LNCaP clone FGC (cell line): ENCODE measurements around the gene TBC1D2.

Experiments
- DNase-seq: peaks from one replicate; pipeline ENCODE4 v3.0.0-alpha.2; 2011; ENCODE audit warnings: low read depth
- H3K4me3 ChIP-seq: 2 replicates; pipeline ENCODE4 v1.5.1; 2011; ENCODE audit warnings: mild to moderate bottlenecking, low read depth, low read length, control low read depth
- TF ChIP-seq, protein P1 (sequence below): IDR thresholded peaks from 2 replicates; pipeline ENCODE4 v1.5.1; 2012; ENCODE audit warnings: mild to moderate bottlenecking; ENCODE audit not compliant: control insufficient read depth, insufficient read depth; ENCODE audit errors: extremely low read depth

TBC1D2 gene

DNA sequence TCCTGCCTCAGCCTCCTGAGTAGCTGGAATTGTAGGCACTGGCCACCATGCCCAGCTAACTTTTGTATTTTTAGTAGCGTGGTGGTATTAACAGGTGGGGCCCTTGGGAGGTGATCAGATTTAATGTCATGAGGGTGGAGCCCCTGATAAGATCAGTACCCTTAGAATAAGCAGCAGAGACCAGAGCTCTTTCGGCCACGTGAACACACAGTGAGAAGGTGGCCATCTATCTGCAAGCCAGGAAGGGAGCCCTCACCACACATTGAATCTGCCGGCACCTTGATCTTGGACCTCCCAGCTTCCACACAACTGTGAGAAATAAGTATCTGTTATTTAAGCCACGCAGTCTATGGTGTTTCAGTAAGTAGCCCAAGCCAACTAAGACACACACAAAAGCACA, 22.5 kb downstream of the TBC1D2 start:
- no peak for DNase-seq
- TF ChIP-seq, protein P1, sequence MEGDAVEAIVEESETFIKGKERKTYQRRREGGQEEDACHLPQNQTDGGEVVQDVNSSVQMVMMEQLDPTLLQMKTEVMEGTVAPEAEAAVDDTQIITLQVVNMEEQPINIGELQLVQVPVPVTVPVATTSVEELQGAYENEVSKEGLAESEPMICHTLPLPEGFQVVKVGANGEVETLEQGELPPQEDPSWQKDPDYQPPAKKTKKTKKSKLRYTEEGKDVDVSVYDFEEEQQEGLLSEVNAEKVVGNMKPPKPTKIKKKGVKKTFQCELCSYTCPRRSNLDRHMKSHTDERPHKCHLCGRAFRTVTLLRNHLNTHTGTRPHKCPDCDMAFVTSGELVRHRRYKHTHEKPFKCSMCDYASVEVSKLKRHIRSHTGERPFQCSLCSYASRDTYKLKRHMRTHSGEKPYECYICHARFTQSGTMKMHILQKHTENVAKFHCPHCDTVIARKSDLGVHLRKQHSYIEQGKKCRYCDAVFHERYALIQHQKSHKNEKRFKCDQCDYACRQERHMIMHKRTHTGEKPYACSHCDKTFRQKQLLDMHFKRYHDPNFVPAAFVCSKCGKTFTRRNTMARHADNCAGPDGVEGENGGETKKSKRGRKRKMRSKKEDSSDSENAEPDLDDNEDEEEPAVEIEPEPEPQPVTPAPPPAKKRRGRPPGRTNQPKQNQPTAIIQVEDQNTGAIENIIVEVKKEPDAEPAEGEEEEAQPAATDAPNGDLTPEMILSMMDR, result no peak
- H3K4me3 ChIP-seq, result no peak overlapping the region

DNA sequence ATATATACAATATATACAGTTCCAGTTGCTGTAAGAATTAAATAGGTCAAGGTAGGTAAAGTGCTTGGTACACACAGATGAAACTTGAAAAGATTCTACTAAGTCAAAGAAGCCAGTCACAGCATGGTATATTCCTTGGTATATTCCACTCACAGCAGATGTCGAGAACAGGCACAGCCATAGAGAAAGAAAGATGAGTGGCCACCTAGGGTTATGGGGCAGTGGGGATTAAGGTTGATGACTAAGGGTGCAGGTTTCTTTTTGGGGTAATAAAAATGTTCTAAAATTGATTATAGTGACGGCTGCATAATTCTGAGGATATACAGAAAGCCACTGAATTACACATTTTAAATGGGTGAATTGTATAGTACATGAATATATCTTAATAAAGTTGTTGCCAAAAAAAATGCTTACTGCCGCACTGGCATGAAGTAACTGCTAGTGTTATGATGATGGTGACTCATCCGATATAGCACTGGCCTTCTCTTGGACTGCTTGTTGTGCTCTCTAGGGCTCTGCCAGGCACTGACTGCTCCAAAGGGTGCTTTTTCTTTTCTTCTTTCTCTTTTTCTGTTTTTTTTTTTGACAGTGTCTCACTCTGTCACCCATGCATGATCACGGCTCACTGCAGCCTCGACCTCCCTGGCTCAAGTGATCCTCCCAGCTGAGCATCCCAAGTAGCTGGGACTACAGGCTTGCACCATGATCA, 23.5 kb downstream of the TBC1D2 start:
- H3K4me3 ChIP-seq, result no peak overlapping the region
- TF ChIP-seq, protein P1, result no peak
- no peak for DNase-seq

DNA sequence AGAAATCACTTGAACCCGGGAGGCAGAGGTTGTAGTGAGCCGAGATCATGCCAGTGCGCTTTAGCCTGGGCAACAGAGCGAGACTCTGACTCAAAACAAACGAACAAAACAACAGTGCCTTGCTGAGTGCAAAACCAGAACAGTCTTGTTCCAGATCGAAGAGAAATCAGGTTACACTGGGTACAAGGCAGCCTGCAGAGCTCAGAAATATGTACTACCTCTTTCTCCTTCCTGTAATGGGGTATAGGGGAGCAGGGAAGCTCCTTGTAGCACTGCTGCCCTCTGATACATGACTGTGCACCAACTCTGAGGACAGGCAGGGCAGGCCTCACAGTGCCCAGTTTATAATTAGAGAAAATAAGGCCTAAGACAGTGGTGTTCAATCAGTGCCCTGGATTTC, 24.7 kb downstream of the TBC1D2 start:
- DNase-seq, result no peak
- no peak overlapping the region for H3K4me3 ChIP-seq
- TF ChIP-seq, protein P1, result no peak

DNA sequence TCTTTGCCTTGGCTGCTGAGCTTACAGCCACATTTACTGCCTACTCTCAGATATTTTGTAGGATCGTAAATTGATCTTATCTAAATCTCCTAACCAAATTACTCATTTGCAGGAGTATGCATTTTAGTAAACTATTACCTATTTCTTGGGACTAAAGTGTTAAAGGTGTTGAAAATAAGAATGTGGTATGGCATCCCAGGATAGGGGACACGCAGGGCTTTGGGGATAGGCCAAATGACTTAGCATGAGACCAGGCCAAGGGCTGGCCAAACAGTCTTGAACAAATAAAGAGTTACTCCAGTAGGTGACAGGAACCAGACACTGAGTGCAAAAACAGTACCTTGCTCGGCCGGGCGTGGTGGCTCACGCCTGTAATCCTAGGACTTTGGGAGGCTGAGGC, 25.1 kb downstream of the TBC1D2 start:
- H3K4me3 ChIP-seq, result no peak overlapping the region
- DNase-seq, result peak; percentile 87
- TF ChIP-seq, protein P1, result no peak

DNA sequence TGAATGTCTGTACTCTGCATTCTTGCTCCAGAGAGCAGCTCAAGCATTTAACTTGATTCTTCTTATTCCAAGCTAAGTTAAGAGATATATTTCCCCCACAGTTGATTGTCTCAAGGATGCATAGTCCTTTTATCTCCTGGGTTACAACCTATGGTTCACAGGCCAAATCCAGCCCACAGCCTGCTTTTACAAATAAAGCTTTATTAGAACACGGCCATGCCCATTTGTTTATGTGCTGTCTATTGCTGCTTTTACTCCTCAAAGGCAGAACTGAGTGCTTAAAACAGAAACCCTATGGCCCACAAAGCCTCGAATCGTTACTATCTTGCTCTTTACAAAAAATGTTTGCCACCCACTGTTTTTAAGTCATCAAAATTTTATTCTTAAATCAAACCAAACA, 25.8 kb downstream of the TBC1D2 start:
- no peak overlapping the region for H3K4me3 ChIP-seq
- TF ChIP-seq, protein P1, result no peak
- no peak for DNase-seq

DNA sequence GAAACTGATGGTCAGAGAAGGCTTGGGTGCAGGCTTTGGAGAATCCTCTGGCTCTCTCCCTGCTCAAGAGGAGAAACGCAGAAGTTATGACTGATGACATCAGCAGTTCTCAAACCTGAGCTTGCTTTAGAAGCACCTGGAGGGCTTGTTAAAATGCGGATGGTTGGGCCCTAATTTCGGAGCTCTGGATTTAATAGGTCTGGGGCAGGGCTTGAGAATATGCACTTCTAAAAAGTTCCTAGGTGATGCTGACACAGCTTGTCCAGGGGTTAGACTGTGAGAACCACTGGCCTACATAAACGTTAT, 26.4 kb downstream of the TBC1D2 start:
- TF ChIP-seq, protein P1, result no peak
- no peak overlapping the region for H3K4me3 ChIP-seq
- DNase-seq, result no peak
